ENCODE results near the gene RBP3. TPM values are rescaled to one million over a fixed set of nuclear protein-coding genes. Genes with fewer than 3 reads are reported as not detected.

RBP3 gene
- total and polyA plus RNA-seq, 3 donors from 2014 or later: 0.09 to 0.25 TPM; not detected in 1

GRCh38 chr10:47348661-47349470, 703 bp downstream of the RBP3 start:
- TF ChIP-seq CTCF (IDR thresholded peaks at IDR 0.05): no peak
- no peak for TF ChIP-seq POLR2A (IDR thresholded peaks at IDR 0.05)
- no peaks in the 10 kb centered on the region for H3K9me3 ChIP-seq
- H3K4me3 ChIP-seq: no peak overlapping the region
- H3K27me3 ChIP-seq: no peaks in the 10 kb centered on the region
- no peak for DNase-seq
- no peaks in the 10 kb centered on the region for H3K36me3 ChIP-seq (ENCODE audit: low read depth, missing control alignments)
- WGBS, 2 donors: 88 to 97% methylated on average over 7 to 36 of the region's 36 CpGs
- intact Hi-C loops (cut with DNase I; ENCODE audit: low total_unique reads): no loop called here
- H3K4me1 ChIP-seq: no peaks in the 10 kb centered on the region
- H3K27ac ChIP-seq: no peak overlapping the region

- Histone ChIP-seq H3K4me1 (no peaks in the 10 kb centered on the region), H3K4me3 (no peak overlapping the region), H3K27ac (no peak overlapping the region), H3K36me3 (ENCODE audit: low read depth, missing control alignments) (no peaks in the 10 kb centered on the region), H3K27me3 (no peaks in the 10 kb centered on the region), H3K9me3 (no peaks in the 10 kb centered on the region)
- intact Hi-C loops (cut with DNase I; ENCODE audit: low total_unique reads): no loop called here
- DNase-seq: no peak
- WGBS, 2 donors: 80 to 93% methylated on average over 3 to 20 of the region's 22 CpGs
- TF ChIP-seq POLR2A (IDR thresholded peaks at IDR 0.05) (no peak), CTCF (IDR thresholded peaks at IDR 0.05) (no peak)
Measured at GRCh38 chr10:47349516-47349915, 1.4 kb downstream of the RBP3 start.

- intact Hi-C loops (cut with DNase I; ENCODE audit: low total_unique reads): no loop called here
- no peak for TF ChIP-seq POLR2A (IDR thresholded peaks at IDR 0.05)
- WGBS, 2 donors: 88 to 94% methylated on average over 17 to 31 of the region's 31 CpGs
Measured at GRCh38 chr10:47349941-47350371, 1.8 kb downstream of the RBP3 start.

GRCh38 chr10:47350671-47351640, 2.8 kb downstream of the RBP3 start:
- Histone ChIP-seq H3K4me3 (no peak overlapping the region), H3K4me1 (no peaks in the 10 kb centered on the region), H3K36me3 (ENCODE audit: low read depth, missing control alignments) (no peaks in the 10 kb centered on the region), H3K27ac (no peak overlapping the region), H3K27me3 (no peaks in the 10 kb centered on the region), H3K9me3 (no peaks in the 10 kb centered on the region)
- TF ChIP-seq CTCF (IDR thresholded peaks at IDR 0.05) (no peak), POLR2A (IDR thresholded peaks at IDR 0.05) (no peak)
- 93 to 96% methylated on average over 20 to 39 of the region's 39 CpGs for WGBS, 2 donors
- no peak for DNase-seq
- intact Hi-C loops (cut with DNase I; ENCODE audit: low total_unique reads): no loop called here

More at GRCh38 chr10:47349941-47350371, 1.8 kb downstream of the RBP3 start:
- no peak for DNase-seq
- Histone ChIP-seq H3K36me3 (ENCODE audit: low read depth, missing control alignments) (no peaks in the 10 kb centered on the region), H3K9me3 (no peaks in the 10 kb centered on the region), H3K4me1 (no peaks in the 10 kb centered on the region), H3K27me3 (no peaks in the 10 kb centered on the region), H3K27ac (no peak overlapping the region), H3K4me3 (no peak overlapping the region)
